Mesendoderm (in vitro differentiated cells): ENCODE measurements around the gene CARD9.

Source experiments
- DNase-seq: peaks from one replicate; pipeline ENCODE4 v3.0.0; 2013
- H2AK5ac ChIP-seq: 2 replicates; pipeline ENCODE4 v1.6.1; 2013; ENCODE audit warnings: low read length, inconsistent platforms
- H2BK120ac ChIP-seq: 2 replicates; pipeline ENCODE4 v1.6.1; 2013; ENCODE audit warnings: low read depth, mild to moderate bottlenecking, low read length, moderate library complexity, mixed read lengths
- H2BK15ac ChIP-seq: replicated peaks from 2 replicates; pipeline ENCODE4 v1.6.1; 2013; ENCODE audit warnings: low read depth, mild to moderate bottlenecking, moderate library complexity
- H2BK5ac ChIP-seq: 2 replicates; pipeline ENCODE4 v1.6.1; 2013; ENCODE audit warnings: low read length, inconsistent platforms
- H3K18ac ChIP-seq: 2 replicates; pipeline ENCODE4 v1.6.1; 2013; ENCODE audit warnings: mild to moderate bottlenecking, low read length, mixed read lengths
- H3K23ac ChIP-seq: one replicate; pipeline ENCODE4 v1.6.1; 2013; ENCODE audit warnings: low read length
- H3K27ac ChIP-seq: 2 replicates; pipeline ENCODE4 v1.5.1; 2013; ENCODE audit warnings: low read depth, mild to moderate bottlenecking, inconsistent platforms, low read length, moderate library complexity
- H3K27me3 ChIP-seq: 2 replicates; pipeline ENCODE4 v1.6.1; 2013; ENCODE audit warnings: low read length, control low read depth, mild to moderate bottlenecking, inconsistent platforms; ENCODE audit not compliant: insufficient read depth, poor library complexity
- H3K36me3 ChIP-seq: 2 replicates; pipeline ENCODE4 v1.6.1; 2013; ENCODE audit warnings: low read length, inconsistent platforms; ENCODE audit not compliant: control insufficient read depth, insufficient read depth
- H3K4ac ChIP-seq: one replicate; pipeline ENCODE4 v1.6.1; 2013; ENCODE audit warnings: low read depth, mild to moderate bottlenecking, low read length, moderate library complexity
- H3K4me1 ChIP-seq: 2 replicates; pipeline ENCODE4 v1.6.1; 2013; ENCODE audit warnings: low read depth, low read length, inconsistent platforms; ENCODE audit not compliant: control insufficient read depth
- H3K4me2 ChIP-seq: 2 replicates; pipeline ENCODE4 v1.6.1; 2013; ENCODE audit warnings: low read length
- H3K4me3 ChIP-seq: 2 replicates; pipeline ENCODE4 v1.5.1; 2013; ENCODE audit warnings: mild to moderate bottlenecking, low read length
- H3K56ac ChIP-seq: one replicate; pipeline ENCODE4 v1.6.1; 2013; ENCODE audit warnings: low read length
- H3K79me1 ChIP-seq: 2 replicates; pipeline ENCODE4 v1.6.1; 2013; ENCODE audit warnings: low read length, inconsistent platforms
- H3K79me2 ChIP-seq: 2 replicates; pipeline ENCODE4 v1.6.1; 2013; ENCODE audit warnings: mild to moderate bottlenecking, low read length; ENCODE audit not compliant: control insufficient read depth, insufficient read depth
- H3K9ac ChIP-seq: 2 replicates; pipeline ENCODE4 v1.6.1; 2013; ENCODE audit warnings: low read length, inconsistent platforms
- H4K5ac ChIP-seq: one replicate; pipeline ENCODE4 v1.6.1; 2013; ENCODE audit warnings: low read length
- H4K8ac ChIP-seq: one replicate; pipeline ENCODE4 v1.6.1; 2013; ENCODE audit warnings: low read depth, mild to moderate bottlenecking, control low read depth, low read length, moderate library complexity
- WGBS: extraction: QIAGEN DNeasy Blood & Tissue Kit; methylation state at CpG from one replicate; pipeline ENCODE4 v1.1.7; 2013; ENCODE audit warnings: low lambda C conversion rate, missing lambda C conversion rate; ENCODE audit not compliant: insufficient coverage; ENCODE audit errors: extremely low coverage; 5-methylcytosine and 5-hydroxymethylcytosine counted together

The CARD9 gene

DNA sequence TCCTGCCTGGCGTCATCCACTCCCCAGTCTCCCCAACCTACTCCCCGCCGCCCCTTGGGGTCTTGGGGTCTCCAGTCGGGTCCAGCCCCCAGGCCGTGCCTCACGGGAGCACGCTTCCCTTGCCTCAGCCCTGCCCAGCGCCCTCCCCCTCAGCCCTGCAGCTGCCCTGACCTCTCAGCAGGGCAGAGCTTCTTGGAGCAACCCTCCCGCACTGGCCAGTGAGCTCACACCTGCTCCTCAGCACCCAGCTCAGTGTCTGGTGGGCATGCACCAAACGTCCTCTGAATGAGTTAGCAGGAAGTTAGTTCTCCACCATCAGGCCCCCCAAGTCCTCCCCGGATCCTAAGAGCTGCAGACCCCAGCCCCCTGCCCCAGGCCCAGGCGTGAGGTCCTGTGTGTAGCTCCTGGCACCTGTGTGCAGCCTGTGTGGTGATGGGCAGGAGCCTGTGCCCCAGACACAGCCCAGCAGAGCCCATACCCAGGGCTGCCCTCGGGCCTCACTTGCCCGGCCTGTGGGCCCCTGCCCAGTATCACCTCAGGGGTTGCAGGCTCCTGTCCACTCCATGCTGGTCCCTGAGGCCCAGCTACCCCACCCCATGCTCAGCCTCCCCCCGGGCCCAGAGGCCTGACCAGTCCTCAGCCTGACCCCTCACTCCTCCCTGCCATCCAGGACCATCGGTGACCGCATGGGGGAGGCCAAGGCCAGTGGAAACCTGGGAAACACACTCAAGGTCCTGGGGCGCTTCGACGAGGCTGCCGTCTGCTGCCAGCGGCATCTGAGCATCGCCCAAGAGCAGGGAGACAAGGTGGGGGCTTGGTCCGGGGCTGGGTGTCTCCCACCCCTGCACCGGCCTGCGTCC, 37.9 kb downstream of the CARD9 start:
- H4K8ac ChIP-seq, result no peak overlapping the region
- H3K23ac ChIP-seq, result no peak overlapping the region
- no peak for DNase-seq
- no peak overlapping the region for H2BK15ac ChIP-seq
- H3K79me2 ChIP-seq, result no peaks in the 10 kb centered on the region
- H3K4me3 ChIP-seq, result no peak overlapping the region
- no peak overlapping the region for H3K27ac ChIP-seq
- no peak overlapping the region for H3K56ac ChIP-seq
- no peaks in the 10 kb centered on the region for H3K79me1 ChIP-seq
- no peak overlapping the region for H3K4me2 ChIP-seq
- H4K5ac ChIP-seq, result no peak overlapping the region
- no peak overlapping the region for H3K4ac ChIP-seq
- H2AK5ac ChIP-seq, result no peak overlapping the region
- H2BK120ac ChIP-seq, result no peak overlapping the region
- no peaks in the 10 kb centered on the region for H3K4me1 ChIP-seq
- no CpG with 5 or more reads among the region's 26 CpGs for WGBS
- no peak overlapping the region for H3K9ac ChIP-seq
- no peaks in the 10 kb centered on the region for H3K36me3 ChIP-seq
- H2BK5ac ChIP-seq, result no peak overlapping the region
- no peak overlapping the region for H3K18ac ChIP-seq
- H3K27me3 ChIP-seq, result no peaks in the 10 kb centered on the region

DNA sequence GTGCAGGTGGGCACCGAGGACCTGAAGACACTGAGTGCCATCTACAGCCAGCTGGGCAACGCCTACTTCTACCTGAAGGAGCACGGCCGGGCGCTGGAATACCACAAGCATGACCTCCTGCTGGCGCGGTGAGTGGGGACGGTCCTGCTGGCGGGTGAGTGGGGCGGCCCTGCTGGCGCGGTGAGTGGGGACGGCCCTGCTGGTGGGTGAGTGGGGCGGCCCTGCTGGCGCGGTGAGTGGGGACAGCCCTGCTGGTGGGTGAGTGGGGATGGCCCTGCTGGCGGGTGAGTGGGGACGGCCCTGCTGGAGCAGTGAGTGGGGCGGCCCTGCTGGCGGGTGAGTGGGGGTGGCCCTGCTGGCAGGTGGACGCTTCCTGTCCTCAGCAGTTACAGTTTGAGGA, 38.9 kb downstream of the CARD9 start:
- no peak overlapping the region for H2BK5ac ChIP-seq
- H3K4me3 ChIP-seq, result no peak overlapping the region
- no peak overlapping the region for H2BK120ac ChIP-seq
- H3K4ac ChIP-seq, result no peak overlapping the region
- H3K27me3 ChIP-seq, result no peaks in the 10 kb centered on the region
- no peak overlapping the region for H3K18ac ChIP-seq
- no peak overlapping the region for H4K5ac ChIP-seq
- no peak overlapping the region for H2AK5ac ChIP-seq
- no peaks in the 10 kb centered on the region for H3K4me1 ChIP-seq
- DNase-seq, result no peak
- no peak overlapping the region for H3K23ac ChIP-seq
- no peak overlapping the region for H4K8ac ChIP-seq
- no peaks in the 10 kb centered on the region for H3K36me3 ChIP-seq
- H3K79me1 ChIP-seq, result no peaks in the 10 kb centered on the region
- H3K9ac ChIP-seq, result no peak overlapping the region
- no peak overlapping the region for H3K4me2 ChIP-seq
- no peak overlapping the region for H3K56ac ChIP-seq
- no peak overlapping the region for H3K27ac ChIP-seq
- H3K79me2 ChIP-seq, result no peaks in the 10 kb centered on the region
- WGBS, result no CpG with 5 or more reads among the region's 21 CpGs
- no peak overlapping the region for H2BK15ac ChIP-seq

DNA sequence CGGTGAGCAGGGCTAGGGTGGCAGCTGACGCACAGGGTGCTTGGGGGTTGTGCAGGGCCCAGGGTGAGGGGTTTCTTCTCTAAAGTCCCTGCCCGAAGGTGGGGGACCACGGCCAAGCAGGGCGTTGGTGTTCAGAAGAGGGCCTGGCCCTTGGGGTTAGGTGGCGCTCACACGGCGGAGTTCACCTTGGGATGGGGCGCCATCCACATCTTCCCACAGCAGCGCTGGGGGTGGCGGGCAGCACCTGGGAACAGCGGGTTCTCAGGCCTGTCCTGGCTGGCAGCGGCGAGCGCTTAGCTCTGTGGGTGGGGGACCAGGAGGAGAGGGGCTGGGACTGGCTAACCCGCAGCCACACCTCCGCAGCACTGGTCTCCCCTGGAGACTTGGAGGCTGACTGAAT, 40.0 kb downstream of the CARD9 start:
- H3K23ac ChIP-seq, result no peak overlapping the region
- H4K5ac ChIP-seq, result no peak overlapping the region
- no peak overlapping the region for H2BK120ac ChIP-seq
- no peak overlapping the region for H3K18ac ChIP-seq
- H3K4ac ChIP-seq, result no peak overlapping the region
- H4K8ac ChIP-seq, result no peak overlapping the region
- no peaks in the 10 kb centered on the region for H3K79me1 ChIP-seq
- no peak overlapping the region for H3K56ac ChIP-seq
- H2BK5ac ChIP-seq, result no peak overlapping the region
- no CpG with 5 or more reads among the region's 17 CpGs for WGBS
- no peak overlapping the region for H2BK15ac ChIP-seq
- H3K9ac ChIP-seq, result no peak overlapping the region
- no peaks in the 10 kb centered on the region for H3K4me1 ChIP-seq
- H3K27ac ChIP-seq, result no peak overlapping the region
- no peak overlapping the region for H3K4me3 ChIP-seq
- no peak overlapping the region for H2AK5ac ChIP-seq
- no peak overlapping the region for H3K4me2 ChIP-seq
- H3K27me3 ChIP-seq, result no peaks in the 10 kb centered on the region
- H3K79me2 ChIP-seq, result no peaks in the 10 kb centered on the region
- no peaks in the 10 kb centered on the region for H3K36me3 ChIP-seq
- DNase-seq, result no peak

DNA sequence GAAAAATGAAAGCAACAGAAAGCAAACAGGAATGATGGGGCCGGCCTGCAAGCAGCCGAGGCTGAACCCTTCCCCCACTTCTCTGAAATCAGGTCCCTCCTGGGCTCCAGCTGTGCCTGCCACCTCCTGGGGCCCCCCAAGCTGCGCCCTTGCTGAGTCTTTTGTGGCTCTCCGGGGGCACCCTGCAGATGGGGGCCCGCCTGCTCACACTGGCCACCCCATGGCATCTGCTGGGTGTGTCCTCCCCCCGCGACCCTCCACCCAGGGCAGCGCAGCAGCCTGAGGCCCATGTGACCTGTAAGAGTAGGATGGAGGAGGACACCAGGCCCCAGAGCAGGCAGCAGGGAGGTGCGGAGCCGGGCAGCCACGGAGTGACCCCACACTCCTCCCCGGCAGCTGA, 40.4 kb downstream of the CARD9 start:
- no CpG with 5 or more reads among the region's 12 CpGs for WGBS
- Histone ChIP-seq H3K56ac (no peak overlapping the region), H2BK120ac (no peak overlapping the region), H3K23ac (no peak overlapping the region), H3K79me2 (peaks cover 2% of the 10 kb centered on the region), H3K27ac (no peak overlapping the region), H3K9ac (no peak overlapping the region), H2BK5ac (no peak overlapping the region), H3K4me3 (no peak overlapping the region), H4K5ac (no peak overlapping the region), H3K36me3 (no peaks in the 10 kb centered on the region), H3K4me1 (peaks cover 2% of the 10 kb centered on the region), H2AK5ac (no peak overlapping the region), H3K4me2 (no peak overlapping the region), H3K4ac (no peak overlapping the region), H4K8ac (no peak overlapping the region), H2BK15ac (no peak overlapping the region), H3K79me1 (no peaks in the 10 kb centered on the region), H3K27me3 (no peaks in the 10 kb centered on the region), H3K18ac (no peak overlapping the region)
- DNase-seq, result no peak

DNA sequence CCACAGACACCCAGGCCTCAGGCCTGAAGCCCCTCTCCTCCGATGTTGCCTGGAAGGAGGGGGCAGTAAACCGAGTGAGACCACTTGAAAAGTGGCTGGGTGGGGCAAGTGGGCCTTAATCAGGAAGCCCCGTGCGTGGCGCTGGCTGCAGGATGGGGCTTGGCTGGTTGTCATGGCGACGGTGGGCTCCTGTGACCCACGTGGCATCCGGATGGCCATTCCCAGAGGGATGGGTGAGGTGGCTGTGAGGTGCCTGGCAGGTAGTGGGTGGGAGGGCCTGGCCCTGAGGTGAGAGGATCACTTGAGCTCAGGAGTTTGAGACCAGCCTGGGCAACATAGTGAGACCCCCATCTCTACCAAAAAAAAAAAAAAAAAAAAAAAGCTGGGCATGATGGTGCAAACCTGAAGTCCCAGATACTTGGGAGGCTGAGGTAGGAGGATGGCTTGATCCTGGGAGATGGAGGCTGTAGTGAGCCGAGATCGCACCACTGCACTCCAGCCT, 40.9 kb downstream of the CARD9 start:
- H3K9ac ChIP-seq, result no peak overlapping the region
- H2BK120ac ChIP-seq, result no peak overlapping the region
- H3K79me1 ChIP-seq, result no peaks in the 10 kb centered on the region
- no peak overlapping the region for H4K5ac ChIP-seq
- H3K27ac ChIP-seq, result no peak overlapping the region
- no peak overlapping the region for H2BK5ac ChIP-seq
- H3K4me2 ChIP-seq, result no peak overlapping the region
- H3K4ac ChIP-seq, result no peak overlapping the region
- no CpG with 5 or more reads among the region's 11 CpGs for WGBS
- H3K23ac ChIP-seq, result no peak overlapping the region
- peaks cover 2% of the 10 kb centered on the region for H3K79me2 ChIP-seq
- H3K18ac ChIP-seq, result no peak overlapping the region
- H2BK15ac ChIP-seq, result no peak overlapping the region
- no peaks in the 10 kb centered on the region for H3K36me3 ChIP-seq
- no peak for DNase-seq
- peaks cover 2% of the 10 kb centered on the region for H3K4me1 ChIP-seq
- H3K27me3 ChIP-seq, result no peaks in the 10 kb centered on the region
- no peak overlapping the region for H3K4me3 ChIP-seq
- H4K8ac ChIP-seq, result no peak overlapping the region
- H3K56ac ChIP-seq, result no peak overlapping the region
- H2AK5ac ChIP-seq, result no peak overlapping the region
